ENCODE measurements around the gene VSTM2L.

VSTM2L gene

DNA sequence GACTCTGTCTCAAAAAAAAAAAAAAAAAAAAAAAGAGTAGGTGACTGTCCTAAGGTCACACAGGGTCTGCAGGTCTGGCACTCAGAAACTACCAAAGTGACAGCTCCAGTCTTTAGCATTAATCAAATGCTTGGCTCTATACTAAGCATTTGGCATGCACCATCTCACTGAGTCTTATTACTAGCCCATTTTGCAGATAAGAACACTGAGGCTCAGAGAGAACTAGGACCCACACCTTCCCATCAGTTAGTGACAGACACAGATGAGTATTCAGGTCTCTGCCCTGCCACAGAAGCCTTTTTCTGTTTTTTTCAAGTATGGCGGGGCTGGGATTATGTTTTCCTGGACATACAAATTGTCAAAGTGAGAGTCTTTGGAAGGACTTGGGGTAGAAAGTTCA lies 23.1 kb upstream of the VSTM2L start:
- DNase-seq, result no peak

DNA sequence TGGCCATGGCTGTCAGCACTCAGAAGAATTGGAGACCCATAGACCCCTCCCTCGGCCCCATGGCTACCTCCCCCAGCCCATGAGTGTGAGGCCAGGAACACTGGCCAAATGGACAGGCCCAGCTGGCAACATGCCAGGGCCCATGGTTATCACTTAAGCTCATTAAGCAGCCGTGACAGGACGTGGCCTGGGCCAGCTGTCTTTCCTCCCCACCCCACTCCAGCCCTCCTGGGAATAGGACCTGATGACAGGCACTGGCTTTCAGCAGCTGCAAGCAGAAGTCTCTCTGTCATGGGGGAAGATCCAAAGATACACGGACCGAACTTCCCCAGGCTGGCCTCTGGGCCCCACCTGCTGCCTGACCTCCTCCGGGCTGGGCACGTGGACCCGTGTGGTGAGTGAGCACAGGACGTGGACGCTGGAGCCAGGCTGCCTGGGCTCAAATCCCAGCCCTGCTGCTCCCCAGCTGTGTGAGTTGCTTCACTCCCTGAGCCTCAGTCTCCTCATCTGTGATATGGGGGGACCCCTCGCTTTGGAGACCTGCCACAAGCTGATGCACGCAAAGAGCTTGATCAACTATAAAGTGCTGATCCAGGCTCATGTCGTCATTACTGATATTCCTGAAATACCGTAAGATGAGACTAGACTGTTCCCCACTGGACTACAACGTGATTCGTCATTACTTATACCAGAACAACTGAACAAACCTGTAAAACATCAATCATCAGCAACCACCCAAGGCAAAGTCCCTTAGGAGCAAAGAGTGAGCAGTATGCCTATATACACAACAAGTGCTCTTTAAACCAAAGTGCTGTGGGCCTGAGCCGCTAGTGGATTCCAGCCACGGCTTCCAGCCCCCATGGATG lies 22.0 kb upstream of the VSTM2L start:
- no peak for DNase-seq

DNA sequence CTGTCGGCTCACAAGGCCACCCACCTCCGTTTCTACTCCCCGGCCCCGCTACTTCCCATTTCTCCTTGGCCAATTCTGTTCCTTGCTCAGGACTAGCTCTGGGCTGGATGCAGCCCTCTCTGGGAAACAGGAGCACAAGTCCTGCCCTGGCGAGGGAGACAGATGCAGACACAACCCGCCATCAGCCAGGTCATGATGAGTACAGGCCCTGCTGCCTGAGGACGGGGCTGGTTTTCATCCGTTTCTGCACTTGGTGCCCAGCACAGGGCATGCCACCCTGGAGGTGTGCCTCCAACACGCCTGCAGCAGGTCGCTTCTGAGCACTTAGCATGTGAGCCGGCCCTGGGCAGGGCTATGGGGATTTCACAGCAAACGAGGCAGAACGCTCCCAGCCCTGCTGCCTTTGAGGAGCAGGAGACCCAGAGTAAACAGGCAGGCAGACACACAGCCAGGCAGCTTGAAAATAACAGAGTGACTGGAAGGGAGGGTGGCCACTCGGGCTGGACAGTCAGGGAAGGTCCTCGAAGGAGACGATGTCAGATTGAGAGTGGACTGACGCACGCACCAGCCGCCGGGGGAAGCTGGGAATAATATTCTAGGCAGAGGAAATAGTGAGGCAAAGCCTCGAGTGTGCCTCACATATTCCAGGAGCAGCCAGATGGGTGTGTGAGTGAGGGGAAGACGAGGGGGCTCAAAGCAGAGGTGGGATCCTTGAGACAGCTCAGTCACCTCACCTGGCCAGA lies 21.2 kb upstream of the VSTM2L start:
- DNase-seq, result no peak

DNA sequence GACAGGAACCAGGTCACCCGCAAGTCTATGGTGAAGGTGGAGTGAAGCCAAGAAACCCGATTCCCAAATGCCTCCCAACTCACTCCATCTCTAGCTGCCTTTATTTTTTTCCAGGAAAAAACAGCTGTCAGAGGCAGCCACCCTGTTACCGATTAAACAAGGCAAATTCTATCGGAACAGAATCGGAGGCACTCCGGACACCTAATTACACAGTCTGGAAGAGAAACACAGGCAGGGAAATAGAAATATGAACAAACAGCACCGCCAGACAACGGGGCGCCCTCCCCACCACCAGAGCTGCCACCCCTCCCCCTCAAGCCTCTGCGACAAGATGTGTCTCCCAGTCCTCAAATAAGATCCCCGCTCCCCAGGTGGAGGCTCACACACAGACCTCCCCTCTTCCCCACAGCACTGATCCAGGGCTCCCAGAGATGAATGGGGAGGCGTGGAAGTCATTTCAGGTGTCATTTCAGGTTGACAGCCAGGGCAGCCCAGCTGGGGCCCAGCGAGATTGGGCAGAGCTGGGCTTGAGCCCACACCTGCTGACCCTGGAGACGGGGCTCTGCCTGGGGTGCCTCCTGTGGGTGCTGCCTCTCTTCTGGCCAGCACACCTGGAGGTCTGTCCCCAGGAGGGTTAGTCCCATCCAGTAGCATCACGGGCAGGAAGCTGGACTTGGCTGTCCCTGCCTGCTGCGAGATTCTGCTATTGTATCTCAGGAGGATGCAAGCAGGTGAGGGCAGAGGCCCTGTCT lies 19.8 kb upstream of the VSTM2L start:
- no peak for DNase-seq

DNA sequence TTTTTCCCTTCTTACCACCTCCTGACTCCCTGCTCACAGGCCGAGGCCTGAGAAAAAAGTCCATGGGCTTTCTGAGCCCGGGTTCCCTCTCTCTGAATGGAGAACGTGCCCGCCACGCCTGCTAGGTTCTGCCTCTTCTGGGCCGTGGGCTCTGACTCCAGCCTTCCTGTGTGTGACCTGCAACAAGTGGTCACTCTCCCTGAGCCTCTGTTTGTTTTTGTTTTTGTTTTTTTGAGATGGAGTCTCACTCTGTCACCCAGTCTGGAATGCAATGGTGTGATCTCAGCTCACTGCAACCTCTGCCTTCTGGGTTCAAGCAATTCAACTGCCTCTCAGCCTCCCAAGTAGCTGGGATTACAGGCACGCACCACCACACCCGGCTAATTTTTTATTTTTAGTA lies 17.9 kb upstream of the VSTM2L start:
- DNase-seq, result no peak

DNA sequence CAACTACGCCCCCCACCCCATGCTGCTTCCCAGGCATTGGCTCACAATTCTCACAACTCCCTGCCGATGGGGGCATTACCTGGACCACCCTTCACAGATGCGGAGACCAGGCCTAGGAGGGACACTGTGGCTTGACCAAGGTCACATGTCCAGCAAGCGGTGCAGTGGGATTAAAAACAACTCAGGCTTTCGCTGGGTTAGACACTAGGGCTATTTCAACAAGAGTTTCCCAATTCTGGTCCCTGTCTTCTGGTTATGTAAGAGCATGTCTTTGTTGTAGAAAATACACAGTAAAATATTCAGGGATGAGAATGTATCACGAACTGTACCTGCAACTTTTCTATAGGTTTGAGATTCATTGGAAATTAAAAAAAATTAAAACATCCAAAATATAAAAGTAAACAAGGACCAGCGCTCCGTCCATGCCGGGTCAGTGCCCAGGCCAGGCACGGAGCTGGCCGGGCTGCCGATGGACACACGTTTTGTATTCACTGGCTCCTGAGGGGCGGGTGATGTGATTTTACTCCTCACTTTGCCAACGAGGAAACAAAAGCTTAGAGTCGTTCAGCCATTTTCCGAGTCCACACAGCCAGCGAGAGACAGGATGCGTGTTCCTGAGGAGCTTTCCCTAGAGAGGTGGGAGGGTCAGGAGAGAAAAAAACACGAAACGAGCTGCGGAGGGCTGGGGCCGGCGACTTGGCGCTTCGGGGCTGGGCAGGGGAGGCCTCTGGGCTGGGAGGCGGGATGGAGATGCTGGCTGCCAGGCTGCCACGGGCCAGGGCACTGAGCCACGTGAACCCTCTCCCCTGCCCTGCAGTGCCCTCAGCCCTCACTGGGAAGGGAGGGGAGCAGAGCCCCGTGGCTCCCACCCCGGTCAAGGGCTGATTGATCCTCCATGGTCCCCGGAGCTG lies 17.1 kb upstream of the VSTM2L start:
- no peak for DNase-seq

DNA sequence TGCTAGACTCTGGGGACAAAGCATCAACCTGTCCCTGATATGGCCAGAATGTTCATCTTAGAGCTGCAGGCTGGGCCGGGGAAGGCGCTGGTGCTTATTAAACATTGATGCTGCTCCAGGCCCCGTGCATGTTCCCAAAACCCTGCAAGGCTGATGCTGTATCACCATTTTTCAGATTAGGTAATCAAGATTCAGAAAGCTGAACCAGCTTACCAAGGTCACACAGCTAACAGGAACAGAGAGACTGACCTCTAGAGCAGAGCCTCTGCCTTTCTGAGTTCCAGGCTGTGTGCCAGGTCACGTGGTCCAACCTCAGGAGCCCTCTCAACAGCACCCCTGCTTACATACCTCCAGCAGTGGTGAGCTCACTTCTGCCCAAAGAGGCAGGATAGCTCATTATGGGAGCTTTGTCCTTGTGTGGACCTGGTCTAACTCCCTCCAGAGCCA lies 16.1 kb upstream of the VSTM2L start:
- DNase-seq, result no peak

DNA sequence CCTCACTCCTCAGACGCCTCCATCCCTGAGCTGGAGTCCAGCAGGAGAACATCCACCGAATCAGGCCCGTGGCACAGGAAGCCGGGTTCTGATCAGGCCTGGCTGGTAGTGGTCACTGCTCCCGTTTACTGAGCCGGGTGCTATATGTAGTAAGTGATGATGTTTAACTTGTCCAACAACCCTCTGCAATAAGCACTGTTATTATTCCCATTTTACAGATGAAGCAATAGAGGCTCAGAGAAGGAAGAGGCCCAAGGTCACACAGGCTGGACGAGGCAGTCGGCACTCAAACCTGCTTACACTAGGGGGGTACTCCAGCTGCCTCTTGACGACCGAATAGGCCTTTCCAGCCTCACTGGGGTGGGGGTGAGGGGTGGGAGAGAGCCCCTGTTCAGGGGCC lies 14.3 kb upstream of the VSTM2L start:
- no peak for DNase-seq

DNA sequence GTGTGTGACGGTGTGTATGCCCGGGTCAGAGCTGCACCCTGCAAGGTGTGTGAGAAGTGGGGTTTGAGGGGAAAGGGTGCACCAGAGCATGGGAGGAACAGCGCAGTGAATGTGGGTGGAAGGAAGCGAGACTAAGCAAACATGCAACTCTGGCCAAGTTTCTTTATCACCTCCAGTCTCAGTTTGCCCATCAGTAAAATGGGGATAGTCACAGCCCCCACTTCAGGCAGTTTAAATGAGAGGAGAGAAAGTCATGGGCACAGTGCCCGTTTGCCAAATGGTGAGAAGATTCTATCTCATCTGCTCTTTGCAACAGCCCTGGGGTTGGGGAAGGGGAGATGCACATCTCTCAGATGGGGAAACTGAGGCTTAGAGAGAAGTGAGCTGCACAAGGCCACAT lies 12.8 kb upstream of the VSTM2L start:
- DNase-seq, result no peak

DNA sequence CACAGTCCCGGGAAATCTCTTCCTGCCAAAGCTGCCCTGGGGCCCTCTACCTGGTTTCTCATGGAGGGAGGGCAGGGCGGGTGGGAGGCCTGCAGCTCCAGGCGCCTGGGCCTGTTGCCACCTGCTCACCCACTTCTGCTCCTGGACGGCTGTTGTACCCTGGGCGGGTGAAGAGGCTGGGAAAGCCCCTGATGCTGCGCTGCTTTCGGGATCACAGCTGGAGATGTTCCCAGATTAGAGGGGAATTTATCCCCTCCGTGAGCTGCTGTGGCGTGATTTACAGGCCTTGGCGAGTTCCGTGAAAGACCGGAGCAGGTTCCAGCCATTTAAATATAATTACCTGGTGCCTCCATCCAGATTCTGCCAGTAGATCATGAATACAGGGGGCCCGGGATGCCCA lies 12.3 kb upstream of the VSTM2L start:
- no peak for DNase-seq

DNA sequence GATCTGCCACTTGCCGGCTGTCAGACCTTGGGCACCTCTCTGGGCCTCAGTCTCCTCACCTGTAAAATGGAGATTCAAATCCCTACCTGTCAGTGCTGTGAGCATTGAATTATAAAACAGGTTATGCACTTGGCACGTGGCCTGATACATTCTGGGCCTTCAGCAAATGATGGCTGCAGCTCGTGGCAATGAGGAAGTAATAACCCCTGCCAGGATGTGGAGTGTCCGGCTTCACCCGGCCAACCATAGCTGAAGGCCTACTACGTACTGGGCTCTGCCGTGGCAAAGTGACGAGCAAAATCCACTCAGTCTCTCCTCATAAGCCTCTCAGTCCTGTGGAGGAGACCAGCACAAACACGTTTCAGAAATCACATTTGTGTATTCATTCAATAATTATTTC lies 10.9 kb upstream of the VSTM2L start:
- no peak for DNase-seq

DNA sequence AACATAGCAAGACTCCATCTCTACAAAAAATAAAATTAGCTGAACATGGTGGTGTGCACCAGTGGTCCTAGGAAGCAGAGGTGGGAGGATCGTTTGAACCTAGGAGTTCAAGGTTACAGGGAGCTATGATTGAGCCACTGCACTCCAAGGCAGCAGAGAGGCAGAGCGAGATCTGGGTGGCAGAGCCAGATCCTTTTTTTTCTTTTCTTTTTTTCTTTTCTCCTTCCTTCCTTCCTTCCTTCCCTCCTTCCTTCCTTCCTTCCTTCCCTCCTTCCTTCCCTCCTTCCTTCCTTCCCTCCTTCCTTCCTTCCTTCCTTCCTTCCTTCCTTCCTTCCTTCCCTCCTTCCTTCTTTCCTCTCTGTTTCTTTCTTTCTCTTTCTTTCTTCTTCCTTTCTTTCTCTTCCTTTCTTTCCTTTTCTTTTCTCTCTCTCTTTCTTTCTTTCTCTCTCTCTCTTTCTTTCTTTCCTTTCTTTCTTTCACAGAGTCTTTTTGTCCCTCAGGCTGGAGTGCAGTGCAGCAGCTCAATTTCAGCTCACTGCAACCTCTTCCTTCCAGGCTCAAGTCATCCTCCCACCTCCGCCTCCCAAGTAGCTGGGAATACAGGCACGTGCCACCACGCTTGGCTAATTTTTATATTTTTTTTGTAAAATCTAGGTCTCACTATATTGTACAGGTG lies 9.2 kb upstream of the VSTM2L start:
- no peak for DNase-seq

DNA sequence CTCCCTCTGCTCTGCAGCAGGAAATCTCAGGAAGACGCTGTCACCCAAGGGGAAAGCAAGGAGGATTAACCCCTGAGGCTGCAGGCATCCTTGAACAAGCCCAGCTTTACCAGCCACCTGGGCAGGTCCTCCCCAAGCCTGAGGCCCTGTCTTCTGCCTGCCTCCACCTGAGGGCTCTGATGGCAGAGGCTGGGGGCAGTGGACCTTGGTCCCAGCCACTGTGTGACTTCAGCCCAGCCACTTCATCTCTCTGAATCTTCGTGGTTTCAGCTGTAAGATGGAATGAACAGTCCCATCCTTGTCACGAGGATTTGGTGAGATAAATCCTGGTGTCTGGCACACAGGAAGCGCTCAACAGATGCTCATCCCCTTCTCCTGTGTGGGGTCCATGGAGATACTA lies 8.5 kb upstream of the VSTM2L start:
- DNase-seq, result no peak

DNA sequence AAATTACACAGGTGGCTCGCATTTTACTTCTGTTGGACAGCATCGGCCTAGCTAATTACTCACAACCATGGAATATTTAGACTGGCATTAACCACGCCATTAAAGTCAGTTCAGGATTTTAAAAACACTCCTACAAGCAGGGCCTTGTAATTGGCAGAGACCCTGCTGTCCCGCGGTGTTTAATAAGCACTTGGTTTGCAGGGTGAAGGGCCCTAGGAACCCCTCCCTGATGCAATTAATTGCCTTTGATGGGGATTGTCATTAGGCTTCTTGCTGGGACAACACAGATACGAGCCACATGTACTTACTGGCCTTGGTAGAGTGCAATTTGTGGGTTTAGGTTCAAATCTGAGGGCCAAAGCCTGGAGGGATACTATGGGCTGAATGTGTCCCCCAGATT lies 7.8 kb upstream of the VSTM2L start:
- DNase-seq, result no peak

DNA sequence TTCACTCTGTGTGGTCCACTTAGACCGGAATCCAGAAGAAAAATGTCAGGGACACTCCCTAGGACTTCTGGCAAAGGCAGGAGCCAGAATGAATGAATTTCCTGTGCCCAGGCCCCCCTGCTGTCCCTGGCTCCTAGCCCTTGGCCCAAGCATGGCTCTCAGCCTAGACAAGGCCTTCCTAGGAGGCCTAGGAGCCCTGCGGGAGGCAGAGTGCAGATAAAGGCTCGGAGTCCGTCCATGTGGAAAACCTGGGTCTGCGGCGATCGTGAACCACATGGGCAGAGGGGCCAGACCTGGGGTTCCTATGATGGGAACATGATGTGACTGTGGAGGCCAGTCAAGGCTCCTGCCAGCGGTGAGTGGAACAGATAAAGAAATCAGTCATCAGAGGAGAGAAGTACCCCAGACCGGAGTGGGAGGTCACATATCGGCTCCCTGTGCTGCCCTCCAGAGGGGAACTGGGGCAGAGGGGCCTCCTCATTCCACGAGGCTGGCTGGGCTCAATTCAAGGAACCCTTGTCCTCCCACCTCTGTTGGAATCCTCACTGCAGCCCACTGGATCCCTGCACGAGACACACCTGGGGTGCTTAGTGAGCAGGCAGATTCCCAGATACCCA lies 5.9 kb upstream of the VSTM2L start:
- DNase-seq, result no peak

DNA sequence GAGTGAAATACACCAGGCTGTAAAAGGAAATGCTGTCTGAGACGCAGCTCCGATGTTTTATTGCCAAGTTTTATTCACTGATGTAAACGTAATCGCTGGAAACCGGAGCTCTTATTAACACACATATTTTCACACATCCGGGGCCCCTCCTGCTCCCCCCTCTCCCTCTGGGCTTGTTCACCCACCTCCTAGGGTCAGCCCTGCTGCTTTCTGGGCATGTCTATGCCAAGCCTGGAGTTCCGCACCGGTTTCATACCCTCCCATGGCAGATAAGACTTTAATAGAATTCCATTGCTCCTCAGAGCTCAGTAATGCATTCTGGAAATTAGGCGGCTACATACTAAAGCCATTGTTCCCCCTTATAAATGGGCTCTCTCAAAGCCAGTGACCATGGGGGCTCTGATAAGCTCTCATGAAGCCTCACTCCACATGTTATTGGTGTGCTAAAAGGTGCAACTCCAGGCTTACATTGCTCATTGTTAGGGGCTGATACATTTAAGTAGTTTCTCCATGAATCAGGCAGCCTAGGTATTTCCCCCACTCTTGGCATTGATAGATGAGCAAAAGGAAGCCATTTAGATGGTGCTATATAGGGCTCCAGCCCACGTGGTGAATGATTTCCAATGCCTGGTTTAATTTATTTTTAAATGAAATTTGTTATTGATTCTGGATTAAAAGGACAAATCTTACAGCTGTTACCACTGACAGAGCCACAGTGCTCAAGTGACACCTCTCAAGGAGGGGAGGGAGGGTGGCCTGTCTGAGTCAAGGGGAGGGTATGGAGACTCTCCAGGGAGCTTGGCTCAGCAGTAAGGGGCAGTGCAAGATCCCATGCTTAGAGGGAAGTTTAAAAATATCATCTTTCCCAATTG lies 4.5 kb upstream of the VSTM2L start:
- DNase-seq, result no peak

DNA sequence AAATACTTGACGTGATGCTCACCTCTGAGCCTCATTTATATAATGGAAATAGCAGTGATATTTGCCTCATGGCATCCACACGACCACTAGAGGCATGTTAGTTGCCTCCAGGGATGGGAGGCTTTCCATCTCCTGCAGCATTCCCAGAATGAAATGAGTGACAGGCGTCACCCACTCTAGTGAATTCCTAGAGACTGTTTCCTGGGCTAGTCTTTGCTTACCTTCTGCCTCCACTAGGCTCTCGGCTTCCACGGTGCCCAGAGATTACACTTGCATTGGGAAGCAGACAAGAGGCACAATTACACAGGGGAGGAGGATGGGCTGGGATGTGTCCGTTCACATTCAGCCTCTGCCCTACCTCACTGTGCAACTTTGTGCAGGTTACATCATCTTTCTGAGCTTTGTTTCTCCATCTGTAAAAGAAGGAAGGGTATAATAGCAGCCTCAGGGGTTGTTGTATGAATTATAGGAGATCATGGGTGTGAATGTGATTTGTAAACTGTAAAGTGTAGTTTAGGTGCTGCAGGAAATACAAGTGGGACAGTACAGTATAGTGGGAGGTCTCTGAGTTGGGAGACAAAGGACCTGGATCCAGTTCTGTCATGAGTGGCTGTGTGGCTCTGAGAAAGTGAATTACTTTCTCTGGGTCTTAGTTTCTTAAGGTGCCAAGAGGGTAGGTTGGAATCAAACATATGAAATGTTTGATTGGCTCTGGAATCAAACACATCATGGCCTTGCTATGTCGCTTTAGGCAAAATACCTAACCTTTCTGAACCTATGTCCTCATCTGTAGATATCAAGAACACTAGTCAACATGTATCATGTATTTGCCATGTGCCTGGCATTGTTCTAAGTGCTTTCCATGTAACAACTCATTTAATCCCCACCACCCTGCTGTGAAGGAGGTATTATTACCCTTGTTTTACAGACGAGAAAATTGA lies 3.6 kb upstream of the VSTM2L start:
- DNase-seq, result no peak

DNA sequence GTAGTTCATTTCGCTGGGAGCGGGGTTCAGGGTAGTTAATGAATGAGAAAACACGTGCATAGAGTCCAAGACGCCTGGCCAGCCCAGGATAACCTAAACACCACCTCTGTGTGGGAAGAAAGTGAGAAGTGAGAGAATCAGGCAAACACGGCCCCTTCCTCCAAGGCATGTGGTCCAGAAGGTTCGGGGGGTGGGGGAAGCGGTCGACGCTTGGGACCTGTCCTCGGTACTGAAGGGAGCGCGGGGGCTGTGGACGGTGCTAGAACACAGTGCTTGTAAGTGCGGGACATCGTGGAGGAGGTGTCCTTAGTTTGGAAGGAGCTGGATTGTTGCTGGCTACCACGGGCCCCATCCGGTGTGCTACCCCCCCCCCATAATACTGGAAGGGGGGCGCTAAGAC lies 1.7 kb upstream of the VSTM2L start:
- DNase-seq, result no peak
